WERI-Rb-1 (cell line): ENCODE results near the gene PRKCA.

Experiments used
- DNase-seq: peaks from one replicate; pipeline ENCODE4 v3.0.0-alpha.2; 2020
- H3K27ac ChIP-seq: fragments of 250-450 bp; sonication (Bioruptor Pico); 2 replicates; pipeline ENCODE4 v1.5.1; 2020; ENCODE audit warnings: mild to moderate bottlenecking, moderate library complexity
- H3K27me3 ChIP-seq: fragments of 250-450 bp; sonication (Bioruptor Pico); 2 replicates; pipeline ENCODE4 v1.5.1; 2021; ENCODE audit warnings: mild to moderate bottlenecking, low read depth, moderate library complexity; ENCODE audit not compliant: insufficient read depth, severe bottlenecking
- H3K36me3 ChIP-seq: fragments of 250-450 bp; sonication (Bioruptor Pico); 2 replicates; pipeline ENCODE4 v1.5.1; 2020; ENCODE audit warnings: mild to moderate bottlenecking, moderate library complexity
- H3K4me3 ChIP-seq: 2 replicates; pipeline ENCODE4 v1.5.1; 2011; ENCODE audit warnings: low read depth, mild to moderate bottlenecking, control low read depth, low read length
- H3K9me3 ChIP-seq: fragments of 250-450 bp; sonication (Bioruptor Pico); 2 replicates; pipeline ENCODE4 v1.5.1; 2021; ENCODE audit warnings: mild to moderate bottlenecking, moderate library complexity; ENCODE audit not compliant: severe bottlenecking
- CTCF ChIP-seq: IDR thresholded peaks from 2 replicates; pipeline ENCODE4 v1.5.1; 2011; ENCODE audit warnings: low read depth, mild to moderate bottlenecking, control low read depth, inconsistent platforms, low read length

PRKCA gene

GRCh38 chr17:66469461-66469860, 167.0 kb downstream of the PRKCA start:
- Histone ChIP-seq H3K27me3 (no peaks in the 10 kb centered on the region), H3K27ac (no peak overlapping the region), H3K9me3 (no peaks in the 10 kb centered on the region), H3K36me3 (no peaks in the 10 kb centered on the region), H3K4me3 (no peak overlapping the region)
- no peak for TF ChIP-seq CTCF
- DNase-seq: no peak

GRCh38 chr17:66469890-66470289, 167.5 kb downstream of the PRKCA start:
- Histone ChIP-seq H3K36me3 (no peaks in the 10 kb centered on the region), H3K27ac (no peak overlapping the region), H3K27me3 (no peaks in the 10 kb centered on the region), H3K4me3 (no peak overlapping the region), H3K9me3 (no peaks in the 10 kb centered on the region)
- TF ChIP-seq CTCF: no peak
- DNase-seq: no peak

- no peak for TF ChIP-seq CTCF
- Histone ChIP-seq H3K4me3 (no peak overlapping the region), H3K9me3 (no peaks in the 10 kb centered on the region), H3K27ac (no peak overlapping the region), H3K36me3 (no peaks in the 10 kb centered on the region), H3K27me3 (no peaks in the 10 kb centered on the region)
- DNase-seq: no peak
These were observed 169.7 kb downstream of the PRKCA start for GRCh38 chr17:66472123-66472522.

- Histone ChIP-seq H3K27me3 (no peaks in the 10 kb centered on the region), H3K36me3 (no peaks in the 10 kb centered on the region)
- DNase-seq: no peak
These were observed 171.8 kb downstream of the PRKCA start for GRCh38 chr17:66474258-66474657.

GRCh38 chr17:66474806-66475497, 172.5 kb downstream of the PRKCA start:
- Histone ChIP-seq H3K9me3 (no peaks in the 10 kb centered on the region), H3K27ac (no peak overlapping the region), H3K4me3 (no peak overlapping the region), H3K27me3 (no peaks in the 10 kb centered on the region), H3K36me3 (no peaks in the 10 kb centered on the region)
- no peak for TF ChIP-seq CTCF
- DNase-seq: no peak

More at GRCh38 chr17:66474258-66474657, 171.8 kb downstream of the PRKCA start:
- no peak for TF ChIP-seq CTCF
- Histone ChIP-seq H3K27ac (no peak overlapping the region), H3K4me3 (no peak overlapping the region), H3K9me3 (no peaks in the 10 kb centered on the region)

- Histone ChIP-seq H3K4me3 (no peak overlapping the region), H3K27me3 (no peaks in the 10 kb centered on the region), H3K27ac (no peak overlapping the region), H3K36me3 (no peaks in the 10 kb centered on the region), H3K9me3 (no peaks in the 10 kb centered on the region)
- DNase-seq: no peak
- no peak for TF ChIP-seq CTCF
These were observed 173.6 kb downstream of the PRKCA start for GRCh38 chr17:66476014-66476413.
